Panc1 (cell line): ENCODE results near the gene SKAP1. TPM values are rescaled to one million over a fixed set of nuclear protein-coding genes. Genes with fewer than 3 reads are reported as not detected.

Source experiments
- ATAC-seq: fragments of 200-7000 bp; cut with Tn5 transposase; 2 replicates; pipeline ENCODE4 v1.9.1; 2020; ENCODE audit warnings: mild to moderate bottlenecking, moderate library complexity
- BruUV-seq: library from RNA; stranded (reverse); fragments of 400-500 nt; replicated peaks from 2 replicates; lab custom pipeline; 2021; lab: Mats Ljungman, UMichigan
- CTCF ChIA-PET: fragments of 300-600 bp; sonication (Branson Sonifier 250); formaldehyde crosslinking; loops from one replicate; lab custom pipeline; 2022; ENCODE audit warnings: antibody characterized with exemption; lab: Charles Lee
- POLR2A ChIA-PET: fragments of 300-600 bp; sonication (Branson Sonifier 250); formaldehyde crosslinking; loops from one replicate; lab custom pipeline; 2022; ENCODE audit warnings: antibody characterized with exemption; lab: Charles Lee
- DNase-seq: peaks from one replicate; pipeline ENCODE4 v3.0.0-alpha.2; 2010; ENCODE audit warnings: low read depth, low spot score
- H3K27ac ChIP-seq: 2 replicates; pipeline ENCODE4 v1.5.1; 2011; ENCODE audit warnings: mild to moderate bottlenecking, low read length, inconsistent platforms
- H3K27me3 ChIP-seq: fragments of 200-500 bp; sonication (Bioruptor generic); 2 replicates; pipeline ENCODE4 v1.6.0; 2014; ENCODE audit warnings: low read length, inconsistent platforms; ENCODE audit not compliant: control insufficient read depth, insufficient read depth
- H3K36me3 ChIP-seq: fragments of 200-500 bp; sonication (Bioruptor generic); 2 replicates; pipeline ENCODE4 v1.5.1; 2014; ENCODE audit warnings: inconsistent platforms, mild to moderate bottlenecking, low read length, moderate library complexity; ENCODE audit not compliant: control insufficient read depth, insufficient read depth
- H3K4me1 ChIP-seq: 2 replicates; pipeline ENCODE4 v1.5.1; 2011; ENCODE audit warnings: inconsistent platforms, mild to moderate bottlenecking, low read length, moderate library complexity; ENCODE audit not compliant: control insufficient read depth, insufficient read depth
- H3K4me3 ChIP-seq, 2 experiments: 2 replicates each; pipeline ENCODE4 v1.5.1; 2011 to 2012; ENCODE audit warnings: low read depth in 2 of 2, low read length in 2 of 2, mild to moderate bottlenecking in 2 of 2, inconsistent platforms in 1 of 2, moderate library complexity in 1 of 2
- H3K9me3 ChIP-seq: fragments of 200-500 bp; sonication (Bioruptor generic); 2 replicates; pipeline ENCODE4 v1.5.1; 2014; ENCODE audit warnings: low read depth, mild to moderate bottlenecking, inconsistent platforms, low read length, moderate library complexity; ENCODE audit not compliant: control insufficient read depth, insufficient read depth
- CTCF ChIP-seq: fragments of 450-650 bp; IDR thresholded peaks from 2 replicates; pipeline ENCODE4 v1.5.1; 2017; ENCODE audit warnings: mild to moderate bottlenecking
- POLR2AphosphoS5 ChIP-seq: IDR thresholded peaks from 2 replicates; pipeline ENCODE4 v1.6.1; 2012; ENCODE audit warnings: mild to moderate bottlenecking, low read depth, low read length, moderate library complexity
- REST ChIP-seq, 2 experiments: IDR thresholded peaks; 2 replicates each; pipeline ENCODE4 v1.6.1; 2011 to 2012; ENCODE audit warnings: low read depth in 2 of 2, control low read depth in 1 of 2, low read length in 1 of 2, mild to moderate bottlenecking in 1 of 2, moderate library complexity in 1 of 2; ENCODE audit not compliant: insufficient read depth in 1 of 2
- SIN3A ChIP-seq: IDR thresholded peaks from 2 replicates; pipeline ENCODE4 v1.6.1; 2012; ENCODE audit warnings: low read depth, mild to moderate bottlenecking, low read length, moderate library complexity, borderline replicate concordance; ENCODE audit not compliant: insufficient read depth
- TCF7L2 ChIP-seq: IDR thresholded peaks from 2 replicates; pipeline ENCODE4 v1.6.1; 2011; ENCODE audit warnings: mild to moderate bottlenecking, low read depth, low read length, inconsistent platforms
- in situ Hi-C: cut with HindIII; loops from 2 replicates; pipeline ENCODE4 v1.10.0; 2016; ENCODE audit warnings: low sequenced_read_pairs, low pct_unique_long_range_greater_than_20kb
- intact Hi-C: fragments of 100-400 bp; cut with micrococcal nuclease; formaldehyde crosslinking; loops from one replicate; pipeline ENCODE4 v1.10.0; 2022; ENCODE audit not compliant: unreplicated experiment
- total RNA-seq: library from RNA; stranded (reverse); gene quantifications from one replicate; pipeline ENCODE4 v1.2.1, GENCODE V29; 2021; ENCODE audit not compliant: unreplicated experiment

Gene SKAP1
- total RNA-seq, 1 experiment from 2014 or later, result 0.90 TPM

GRCh38 chr17:48462946-48463345, 32.9 kb upstream of the SKAP1 start:
- no TSS peak for BruUV-seq
- Histone ChIP-seq H3K4me3 (no peak overlapping the region), H3K4me1 (no peaks in the 10 kb centered on the region), H3K9me3 (no peaks in the 10 kb centered on the region), H3K27me3 (no peaks in the 10 kb centered on the region; the same call in 1 of the 2 replicates), H3K36me3 (no peaks in the 10 kb centered on the region), H3K27ac (no peak overlapping the region)
- DNase-seq (no peak), ATAC-seq (no peak)
- in situ Hi-C loops (no loop called here), intact Hi-C loops (no loop called here)
- no peak for TF ChIP-seq TCF7L2
- TF ChIP-seq SIN3A, result no peak
- TF ChIP-seq CTCF, result no peak
- TF ChIP-seq REST (IDR thresholded peaks at IDR 0.05; ENCODE audit: insufficient read depth in 1 of 2, low read depth in 2 of 2, low read length in 1 of 2), result no peak
- TF ChIP-seq POLR2AphosphoS5, result no peak
- CTCF ChIA-PET, result no interaction called here
- POLR2A ChIA-PET, result no interaction called here

- H3K27me3 ChIP-seq, result no peaks in the 10 kb centered on the region; the same call in 1 of the 2 replicates
- DNase-seq (no peak), ATAC-seq (no peak)
- in situ Hi-C loops, result no loop called here
- H3K9me3 ChIP-seq, result no peaks in the 10 kb centered on the region
- intact Hi-C loops, result no loop called here
- peaks cover 6% of the 10 kb centered on the region; the same call in 1 of the 2 replicates for H3K4me1 ChIP-seq
- H3K27ac ChIP-seq, result no peak overlapping the region
- TF ChIP-seq SIN3A (no peak), REST (IDR thresholded peaks at IDR 0.05; ENCODE audit: insufficient read depth in 1 of 2, low read depth in 2 of 2, low read length in 1 of 2) (no peak), TCF7L2 (no peak), POLR2AphosphoS5 (no peak), CTCF (no peak)
- ChIA-PET POLR2A (no interaction called here), CTCF (no interaction called here)
- H3K36me3 ChIP-seq, result no peaks in the 10 kb centered on the region
- H3K4me3 ChIP-seq, result no peak overlapping the region
- no TSS peak for BruUV-seq
Measured at GRCh38 chr17:48460052-48460451, 30.0 kb upstream of the SKAP1 start.
